SU-DHL-6 (cell line): Measurements from ENCODE around the gene MED15.

Experiments used
- CTCF ChIP-seq: fragments of 200-600 bp; sonication (generic); IDR thresholded peaks from one replicate; pipeline ENCODE4 v1.5.1; 2017; ENCODE audit warnings: antibody characterized with exemption, mild to moderate bottlenecking, low read length, moderate library complexity; ENCODE audit not compliant: insufficient read depth, poor library complexity, severe bottlenecking
- EZH2phosphoT487 ChIP-seq: fragments of 200-600 bp; sonication (generic), shearing (Covaris generic); conservative IDR thresholded peaks from 2 replicates; pipeline ENCODE4 v1.6.1; 2018; ENCODE audit warnings: mild to moderate bottlenecking, antibody characterized with exemption, low read length, moderate library complexity, mixed read lengths

- TF ChIP-seq CTCF (no peak), EZH2phosphoT487 (no peak)
Observed at GRCh38 chr22:20548806-20549205, 41.4 kb downstream of the MED15 start.
